Activated B cell treated with CpG ODN at 0.5 μM for 24 hours (primary cell): ENCODE results near the gene VTI1A. TPM values are rescaled to one million over a fixed set of nuclear protein-coding genes. Genes with fewer than 3 reads are reported as not detected.

ENCODE experiments used
- ATAC-seq: fragments of 200-7000 bp; cut with Tn5 transposase; one replicate; pipeline ENCODE4 v1.10.0; 2021; ENCODE audit warnings: low read depth, mild to moderate bottlenecking, moderate library complexity
- CTCF ChIA-PET: fragments of 350-600 bp; sonication (Branson Sonifier 250); formaldehyde crosslinking; loops from one replicate; lab custom pipeline; 2021; ENCODE audit warnings: antibody characterized with exemption; lab: Charles Lee
- POLR2A ChIA-PET: fragments of 350-600 bp; sonication (Branson Sonifier 250); formaldehyde crosslinking; loops from one replicate; lab custom pipeline; 2021; ENCODE audit warnings: antibody characterized with exemption; lab: Charles Lee
- DNase-seq: peaks from one replicate; pipeline ENCODE4 v3.0.0; 2022
- H3K27ac Mint-ChIP-seq: one replicate; pipeline ENCODE4 v1.8.0; 2020; ENCODE audit warnings: mixed read lengths
- H3K27me3 Mint-ChIP-seq: one replicate; pipeline ENCODE4 v1.8.0; 2021; ENCODE audit warnings: mixed read lengths
- H3K36me3 Mint-ChIP-seq: one replicate; pipeline ENCODE4 v1.8.0; 2021; ENCODE audit warnings: low read depth, mixed read lengths
- H3K4me1 Mint-ChIP-seq: one replicate; pipeline ENCODE4 v1.8.0; 2021; ENCODE audit warnings: mixed read lengths
- H3K4me3 Mint-ChIP-seq: one replicate; pipeline ENCODE4 v1.8.0; 2020; ENCODE audit warnings: mild to moderate bottlenecking, mixed read lengths
- H3K9me3 Mint-ChIP-seq: one replicate; pipeline ENCODE4 v1.8.0; 2020; ENCODE audit warnings: mixed read lengths
- intact Hi-C: fragments of 100-400 bp; cut with micrococcal nuclease; formaldehyde crosslinking; loops from one replicate; pipeline ENCODE4 v1.15.1; 2024
- total RNA-seq: library from RNA; stranded (reverse); gene quantifications from 2 replicates; pipeline ENCODE4 v1.2.3, GENCODE V29; 2022
- TF ChIP-seq, protein P1 (sequence below): fragments of 200-600 bp; IDR thresholded peaks from one replicate; pipeline ENCODE4 v1.8.0; 2022; ENCODE audit warnings: antibody characterized with exemption, mild to moderate bottlenecking

Gene VTI1A
- total RNA-seq, 1 donor from 2014 or later, result 74.0 TPM

GRCh38 chr10:112805701-112806100 lies 358.7 kb downstream of the VTI1A start:
- H3K27me3 Mint-ChIP-seq, result no peaks in the 10 kb centered on the region
- peaks cover 21% of the 10 kb centered on the region for H3K36me3 Mint-ChIP-seq
- no peaks in the 10 kb centered on the region for H3K9me3 Mint-ChIP-seq
- no peak overlapping the region for H3K4me3 Mint-ChIP-seq
- ATAC-seq, result no peak
- TF ChIP-seq, protein P1, sequence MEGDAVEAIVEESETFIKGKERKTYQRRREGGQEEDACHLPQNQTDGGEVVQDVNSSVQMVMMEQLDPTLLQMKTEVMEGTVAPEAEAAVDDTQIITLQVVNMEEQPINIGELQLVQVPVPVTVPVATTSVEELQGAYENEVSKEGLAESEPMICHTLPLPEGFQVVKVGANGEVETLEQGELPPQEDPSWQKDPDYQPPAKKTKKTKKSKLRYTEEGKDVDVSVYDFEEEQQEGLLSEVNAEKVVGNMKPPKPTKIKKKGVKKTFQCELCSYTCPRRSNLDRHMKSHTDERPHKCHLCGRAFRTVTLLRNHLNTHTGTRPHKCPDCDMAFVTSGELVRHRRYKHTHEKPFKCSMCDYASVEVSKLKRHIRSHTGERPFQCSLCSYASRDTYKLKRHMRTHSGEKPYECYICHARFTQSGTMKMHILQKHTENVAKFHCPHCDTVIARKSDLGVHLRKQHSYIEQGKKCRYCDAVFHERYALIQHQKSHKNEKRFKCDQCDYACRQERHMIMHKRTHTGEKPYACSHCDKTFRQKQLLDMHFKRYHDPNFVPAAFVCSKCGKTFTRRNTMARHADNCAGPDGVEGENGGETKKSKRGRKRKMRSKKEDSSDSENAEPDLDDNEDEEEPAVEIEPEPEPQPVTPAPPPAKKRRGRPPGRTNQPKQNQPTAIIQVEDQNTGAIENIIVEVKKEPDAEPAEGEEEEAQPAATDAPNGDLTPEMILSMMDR, result no peak
- ChIA-PET CTCF (no interaction called here), POLR2A (no interaction called here)
- no peak for DNase-seq
- no peaks in the 10 kb centered on the region for H3K4me1 Mint-ChIP-seq
- no peak overlapping the region for H3K27ac Mint-ChIP-seq
- intact Hi-C loops, result no loop called here

DNA sequence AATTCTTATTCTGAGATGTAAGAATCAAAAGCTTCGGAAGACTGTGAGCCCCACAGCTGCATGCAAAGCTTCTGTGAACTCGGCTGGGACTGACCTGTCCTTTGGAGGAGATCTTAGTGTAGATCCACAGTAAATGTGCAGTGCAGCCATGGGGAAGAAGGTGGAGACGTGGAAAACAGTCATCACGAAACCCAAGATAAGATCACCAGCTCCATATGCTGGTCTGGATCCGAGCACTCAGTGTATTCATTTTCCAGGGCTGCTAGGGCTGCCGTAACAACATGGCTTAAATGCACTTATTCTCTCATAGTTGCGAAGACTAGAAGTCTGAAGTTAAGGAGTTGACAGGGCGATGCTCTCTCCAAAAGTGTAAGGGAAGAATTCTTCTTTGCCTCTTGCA lies 360.0 kb downstream of the VTI1A start:
- DNase-seq, result no peak
- Mint-ChIP-seq H3K4me1 (no peaks in the 10 kb centered on the region), H3K4me3 (no peak overlapping the region), H3K36me3 (peaks cover 25% of the 10 kb centered on the region), H3K27me3 (no peaks in the 10 kb centered on the region), H3K27ac (no peak overlapping the region), H3K9me3 (no peaks in the 10 kb centered on the region)
- TF ChIP-seq, protein P1, result no peak
- no peak for ATAC-seq
- POLR2A ChIA-PET, result no interaction called here
- intact Hi-C loops, result no loop called here
- CTCF ChIA-PET, result no interaction called here

DNA sequence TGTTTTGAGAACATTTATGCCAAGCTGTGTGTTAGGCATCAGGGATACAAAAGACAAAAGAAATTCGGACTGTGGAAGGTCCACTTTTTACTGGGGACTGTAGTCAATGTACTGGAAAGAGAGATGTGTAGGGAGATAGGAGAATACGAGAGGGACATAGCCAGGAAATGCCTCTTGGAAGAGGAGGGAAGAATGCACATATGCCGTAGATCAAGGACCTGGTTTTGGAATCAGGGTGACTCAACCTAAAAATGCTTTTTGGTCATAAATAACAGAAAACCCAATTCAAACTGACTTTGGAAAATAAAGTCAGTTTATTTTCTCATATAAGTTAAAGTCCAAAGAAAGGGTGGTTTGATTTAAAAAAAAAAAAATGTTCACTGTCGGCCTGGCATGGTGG lies 362.7 kb downstream of the VTI1A start:
- Mint-ChIP-seq H3K4me3 (no peak overlapping the region), H3K27me3 (no peaks in the 10 kb centered on the region), H3K36me3 (peaks cover 38% of the 10 kb centered on the region), H3K4me1 (no peaks in the 10 kb centered on the region), H3K27ac (no peak overlapping the region), H3K9me3 (no peaks in the 10 kb centered on the region)
- CTCF ChIA-PET, result no interaction called here
- DNase-seq (no peak), ATAC-seq (no peak)
- TF ChIP-seq, protein P1, result no peak
- intact Hi-C loops, result no loop called here
- POLR2A ChIA-PET, result no interaction called here

GRCh38 chr10:112810711-112811151 lies 363.7 kb downstream of the VTI1A start:
- TF ChIP-seq, protein P1, result no peak
- Mint-ChIP-seq H3K27ac (no peak overlapping the region), H3K9me3 (no peaks in the 10 kb centered on the region), H3K27me3 (no peaks in the 10 kb centered on the region), H3K4me3 (no peak overlapping the region), H3K4me1 (no peaks in the 10 kb centered on the region), H3K36me3 (peaks cover 44% of the 10 kb centered on the region)
- POLR2A ChIA-PET, result no interaction called here
- DNase-seq (no peak), ATAC-seq (no peak)
- CTCF ChIA-PET, result no interaction called here
- intact Hi-C loops, result no loop called here

GRCh38 chr10:112811741-112812551 lies 364.9 kb downstream of the VTI1A start:
- no peak for ATAC-seq
- Mint-ChIP-seq H3K36me3 (peaks cover 53% of the 10 kb centered on the region), H3K9me3 (no peaks in the 10 kb centered on the region), H3K27me3 (no peaks in the 10 kb centered on the region), H3K4me1 (no peaks in the 10 kb centered on the region), H3K27ac (no peak overlapping the region), H3K4me3 (no peak overlapping the region)
- intact Hi-C loops, result no loop called here
- no peak for DNase-seq
- TF ChIP-seq, protein P1, result no peak
- CTCF ChIA-PET, result no interaction called here
- POLR2A ChIA-PET, result no interaction called here
